Measurements from ENCODE around the gene TREM2. TPM values are rescaled to one million over a fixed set of nuclear protein-coding genes. Genes with fewer than 3 reads are reported as not detected.
"Not testable (repeated sequence)": the region's sequence is repeated elsewhere in the genome, so short reads cannot be mapped to it uniquely, and the experiment has no call there.

TREM2 gene
- polyA plus RNA-seq (2013, experiment 1 of 2; ENCODE audit: insufficient read length): not detected
- 0.17 TPM for polyA plus RNA-seq (2013, experiment 2 of 2; ENCODE audit: insufficient read length)

DNA sequence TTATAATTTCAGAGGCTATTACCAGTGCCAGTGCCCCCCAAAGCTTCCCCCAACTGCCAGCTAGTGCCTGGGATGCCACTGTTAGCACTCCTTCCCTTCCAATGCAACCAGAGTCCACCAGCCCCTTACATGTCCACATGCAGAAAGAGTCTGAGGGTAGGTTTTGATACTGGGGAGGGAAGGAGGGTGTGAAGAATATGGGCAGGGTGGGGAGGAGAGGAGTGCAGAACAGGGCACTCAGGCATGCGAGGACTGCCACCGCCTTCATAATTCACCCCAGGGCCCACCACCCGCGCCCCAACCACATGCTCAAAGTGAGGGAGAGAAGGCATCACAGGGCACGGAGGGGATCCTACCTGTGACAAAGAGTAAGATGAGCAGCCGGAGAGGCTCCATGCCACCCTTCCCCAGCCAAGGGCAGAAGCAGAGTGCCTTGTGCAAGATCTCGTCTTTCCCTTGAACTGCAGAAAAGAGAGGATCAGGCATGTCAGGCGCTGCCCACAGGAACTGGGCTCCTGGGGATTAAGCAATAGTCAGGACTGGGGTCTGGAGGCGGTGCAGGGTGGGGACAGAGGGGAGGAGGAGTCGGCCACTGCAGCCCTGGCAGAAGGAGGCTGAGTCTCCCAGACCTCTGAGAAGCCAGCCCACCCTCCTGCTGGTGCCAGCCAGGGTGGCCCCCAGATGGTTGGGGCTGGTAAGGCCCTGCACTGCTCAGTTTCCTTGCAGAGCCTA is at the start of gene TREM2:
Gene TREM2, minus strand, starts transcription at position 430 of the 732 bp plus-strand sequence. Its CDS starts 34 bp downstream, at position 396.
- no peak for DNase-seq

DNA sequence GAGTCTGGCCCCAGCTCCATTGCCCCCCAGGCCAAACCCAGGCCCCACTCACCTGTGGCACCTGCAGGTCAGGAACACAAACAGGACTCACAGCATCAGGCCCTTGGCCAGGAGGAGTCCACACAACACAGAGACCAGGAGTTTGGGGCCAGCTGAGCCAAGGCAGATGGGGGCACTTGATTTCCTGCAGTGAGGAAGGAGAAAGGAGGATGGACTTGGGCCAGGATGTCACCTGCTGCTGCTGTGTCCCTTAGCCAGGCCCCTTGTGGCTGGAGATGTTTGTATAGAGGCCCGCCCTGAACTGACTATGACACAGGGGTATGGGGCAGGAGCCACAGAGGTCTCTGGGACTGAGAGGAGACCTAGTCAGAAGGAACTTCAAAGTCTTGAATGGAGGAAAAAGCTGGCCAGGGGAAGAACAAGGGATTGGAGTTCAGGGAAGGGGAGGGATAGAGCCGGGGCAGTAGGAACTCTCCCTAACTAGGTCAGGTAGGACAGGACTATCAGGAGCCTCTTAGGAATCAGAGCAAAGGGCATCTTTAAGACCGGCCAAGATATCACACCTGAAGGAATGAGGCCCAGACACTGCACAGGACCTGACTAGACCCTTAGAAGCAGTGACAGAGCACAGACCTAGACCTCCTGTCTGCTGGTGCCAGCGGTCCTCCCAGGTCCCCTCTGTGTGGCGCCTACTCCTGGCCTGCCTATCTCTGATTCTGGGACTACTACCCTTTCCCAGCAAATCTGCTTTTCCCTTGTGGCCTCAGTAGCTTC is 46.8 kb upstream of the TREM2 start:
- DNase-seq: no peak

DNA sequence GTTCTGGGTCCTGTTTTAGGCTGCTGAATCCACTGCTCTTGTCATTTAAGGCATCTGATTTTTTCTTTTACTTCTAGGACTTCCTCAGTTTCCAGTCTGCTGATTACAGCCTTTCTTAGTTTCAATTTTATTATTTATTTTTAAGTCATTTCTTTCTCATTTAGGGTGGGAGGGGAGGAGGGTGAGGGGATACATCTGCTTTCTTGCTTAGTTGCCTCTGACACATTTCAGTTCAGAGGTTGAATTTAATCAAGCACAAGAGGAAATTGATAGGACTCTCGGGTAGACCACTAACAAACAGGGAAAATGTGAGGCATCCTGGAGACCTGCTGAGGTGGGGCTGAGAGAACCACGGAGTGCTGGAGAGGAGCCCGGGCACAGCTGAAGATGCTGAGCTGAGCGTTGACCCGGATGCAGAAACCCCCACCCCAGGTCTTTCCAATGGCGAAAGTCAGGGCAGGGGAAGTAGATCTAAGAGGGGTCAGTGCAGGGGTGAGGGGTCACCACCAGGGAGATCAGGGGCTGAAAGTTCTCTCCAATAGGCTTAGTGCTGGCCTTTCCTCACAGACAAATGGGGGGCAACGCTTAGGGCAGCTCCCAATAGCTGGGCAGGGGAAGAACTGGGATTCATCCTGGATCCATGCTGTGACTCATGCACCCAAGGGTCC is 45.7 kb upstream of the TREM2 start:
- no peak for DNase-seq

DNA sequence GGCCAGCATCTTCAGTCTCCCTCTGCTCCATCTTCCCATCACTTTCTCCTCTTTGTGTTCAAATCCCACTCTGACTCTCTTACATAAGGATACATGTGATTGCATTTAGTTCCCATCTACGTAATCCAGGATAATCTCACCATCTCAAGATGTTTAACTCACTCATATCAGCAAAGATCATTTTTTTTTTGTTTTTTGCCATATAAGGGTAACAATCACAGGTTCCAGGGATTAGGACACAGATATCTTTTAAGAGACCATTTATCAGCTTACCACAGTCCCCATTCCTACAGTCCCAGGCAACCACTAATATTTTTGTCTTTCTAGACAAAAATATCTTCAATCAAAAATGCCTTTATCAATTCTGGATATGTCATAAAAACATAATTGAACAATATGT is 41.2 kb upstream of the TREM2 start:
- DNase-seq: no peak

DNA sequence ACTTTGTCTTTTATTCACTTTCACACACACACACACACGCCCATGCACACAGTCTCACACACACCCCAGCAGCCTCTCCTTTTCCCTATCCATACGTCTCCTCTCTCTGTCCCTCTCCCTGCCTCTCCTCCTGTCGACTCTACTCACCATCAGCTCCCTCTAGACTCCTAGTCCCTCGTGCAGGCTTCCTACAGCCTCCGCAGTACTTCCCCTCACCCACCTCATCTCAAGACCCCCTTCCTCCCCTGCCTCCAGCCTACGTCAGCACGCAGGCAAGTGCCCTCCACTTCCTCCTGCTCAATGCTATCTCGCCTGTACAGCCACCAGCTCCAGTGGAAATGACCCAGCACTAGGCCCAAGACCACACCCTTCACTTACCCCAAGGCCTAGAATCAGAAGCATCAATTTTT is 38.9 kb upstream of the TREM2 start:
- DNase-seq: no peak

DNA sequence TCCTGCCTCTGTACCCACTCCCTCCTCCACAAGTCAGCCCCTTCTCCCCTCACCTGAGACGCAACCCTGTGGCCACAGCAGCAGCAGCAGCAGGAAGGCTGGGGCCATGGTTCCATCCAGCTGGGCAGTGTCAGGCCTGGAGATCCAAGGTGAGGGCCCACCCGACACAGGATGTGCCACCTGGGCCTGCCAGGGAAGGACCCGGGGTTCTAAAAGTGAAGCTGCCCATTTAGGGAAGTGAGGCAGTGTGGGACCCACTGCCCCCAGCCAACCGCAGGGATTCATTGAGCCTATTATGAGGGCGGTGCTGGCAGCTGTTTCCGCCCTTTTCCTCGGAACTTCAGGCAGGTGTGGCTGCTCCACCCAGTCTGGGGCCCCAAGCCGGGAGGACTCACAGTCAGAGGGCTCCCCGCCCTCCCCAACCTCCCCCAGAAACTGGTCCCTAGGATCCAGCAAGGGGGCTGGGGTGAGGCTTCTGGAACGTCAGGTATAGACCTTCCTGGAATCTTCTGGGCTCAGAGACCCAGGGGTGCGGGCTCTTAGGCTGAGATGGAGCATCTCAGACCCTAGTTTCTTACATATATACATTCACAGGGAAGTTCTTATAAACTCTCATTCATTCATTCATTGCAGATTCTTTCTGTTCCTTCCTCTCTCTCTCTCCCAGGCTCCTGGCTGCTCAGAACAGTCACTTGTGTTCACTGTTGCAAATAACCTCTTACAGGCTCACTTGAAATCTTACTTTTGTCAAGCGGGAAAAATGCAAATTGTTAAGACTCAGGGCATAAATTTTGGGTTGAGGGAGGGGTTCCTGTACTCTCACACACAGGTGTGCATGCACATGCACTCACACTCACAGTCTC is 38.2 kb upstream of the TREM2 start, which contains the start of gene TREML2:
Gene TREML2, minus strand, starts transcription at position 249 of the 863 bp plus-strand sequence. Its CDS starts 141 bp downstream, at position 108.
- no peak for DNase-seq

DNA sequence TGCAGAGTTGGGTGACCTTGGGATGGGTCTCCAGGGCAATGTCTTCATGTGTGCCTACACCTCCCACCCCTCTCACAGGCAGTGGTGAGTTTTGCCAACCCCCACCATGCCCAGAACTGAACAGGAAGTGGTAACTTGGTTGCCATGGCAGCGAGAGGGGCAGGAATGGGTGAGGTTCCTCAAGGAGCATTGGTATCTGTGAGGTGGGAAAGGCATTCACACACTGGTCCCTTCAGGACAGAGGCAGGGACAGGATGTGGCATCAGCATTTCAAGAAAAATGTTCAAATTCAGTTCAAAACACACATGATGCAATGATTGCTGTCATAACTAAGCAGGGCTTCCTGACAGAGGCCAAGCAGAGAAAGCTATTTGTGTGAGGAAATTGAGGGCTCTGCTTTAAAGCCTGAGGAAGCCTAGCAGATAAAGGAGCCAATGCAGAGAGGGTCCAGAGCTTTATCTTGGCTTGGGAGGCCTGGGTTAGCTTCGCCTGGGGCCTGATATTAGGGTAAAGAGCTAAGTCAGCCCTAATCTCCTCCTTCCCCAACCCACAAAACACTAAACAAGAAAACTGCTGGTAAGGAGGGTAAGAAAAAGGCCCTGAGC is 37.5 kb upstream of the TREM2 start:
- DNase-seq: peak; percentile 57

DNA sequence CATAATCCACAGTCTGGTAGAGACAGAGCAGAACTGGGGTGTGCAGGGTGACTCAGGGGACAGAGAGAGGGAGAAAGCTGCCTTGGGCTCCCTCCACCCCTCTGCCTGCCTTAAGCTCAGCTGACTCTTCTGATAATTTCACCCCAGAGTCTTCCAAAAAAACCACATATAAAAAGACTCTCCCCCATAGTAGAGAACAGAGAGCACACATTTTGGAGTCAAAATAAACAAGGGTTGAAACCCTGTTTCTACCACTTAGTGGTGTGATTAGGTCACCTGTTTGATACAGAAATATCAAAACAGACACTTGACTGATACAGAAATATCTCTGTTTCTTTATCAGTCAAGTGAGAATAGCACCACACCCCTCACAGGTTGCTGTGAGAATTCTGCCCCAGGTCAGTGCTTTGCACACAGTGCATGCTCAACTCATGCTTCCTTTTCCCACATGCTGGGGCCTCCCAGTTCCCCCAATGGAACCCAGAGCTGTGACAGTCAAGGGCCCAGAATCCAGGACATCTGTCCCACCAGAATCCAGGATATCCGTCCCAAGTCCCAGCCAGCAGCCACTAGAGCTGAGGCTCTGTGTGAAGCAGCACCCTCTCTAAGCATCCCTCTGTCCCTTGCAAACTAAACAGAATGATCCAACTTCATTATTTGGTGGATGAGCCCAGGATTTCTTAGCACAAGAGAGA is 36.8 kb upstream of the TREM2 start:
- no peak for DNase-seq

DNA sequence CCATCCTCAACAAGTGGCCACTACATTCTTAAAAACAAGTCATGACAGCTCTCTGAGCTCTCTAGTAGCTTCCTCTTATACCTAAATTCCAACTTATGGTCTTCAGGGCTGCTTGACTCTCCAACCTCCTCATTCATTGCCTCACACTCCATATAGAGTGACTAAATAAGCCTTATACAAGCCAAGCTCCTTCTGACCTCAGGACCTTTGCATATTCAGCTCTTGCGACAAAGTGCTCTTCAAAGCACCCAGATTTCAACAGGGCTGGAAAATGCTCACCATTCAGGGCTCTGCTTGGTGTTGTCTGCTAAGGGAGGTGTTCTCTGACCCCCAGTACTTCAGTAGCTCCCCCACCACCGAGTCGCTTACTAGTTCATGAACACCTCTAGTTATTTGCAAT is 34.3 kb upstream of the TREM2 start:
- DNase-seq: no peak

DNA sequence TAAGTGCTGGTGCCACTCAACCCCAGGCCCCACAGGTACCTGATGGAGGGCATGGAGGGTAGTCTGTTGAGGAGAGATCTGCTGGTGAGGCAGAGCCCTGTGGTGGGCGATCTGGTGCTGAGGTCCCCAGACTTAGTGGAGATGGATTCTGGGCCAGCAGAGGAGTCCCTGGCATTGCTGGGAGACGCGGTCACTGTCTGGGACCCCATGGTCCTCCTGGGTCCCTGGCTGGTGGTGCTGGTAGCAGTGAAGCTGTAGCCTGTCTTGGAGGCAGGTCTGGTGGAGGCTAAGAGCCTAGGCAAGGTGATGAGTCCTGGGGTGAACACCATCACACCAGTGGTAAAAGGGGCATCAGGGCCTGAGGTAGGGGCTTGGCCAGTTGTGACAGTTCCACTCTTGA is 31.5 kb upstream of the TREM2 start:
- no peak for DNase-seq

DNA sequence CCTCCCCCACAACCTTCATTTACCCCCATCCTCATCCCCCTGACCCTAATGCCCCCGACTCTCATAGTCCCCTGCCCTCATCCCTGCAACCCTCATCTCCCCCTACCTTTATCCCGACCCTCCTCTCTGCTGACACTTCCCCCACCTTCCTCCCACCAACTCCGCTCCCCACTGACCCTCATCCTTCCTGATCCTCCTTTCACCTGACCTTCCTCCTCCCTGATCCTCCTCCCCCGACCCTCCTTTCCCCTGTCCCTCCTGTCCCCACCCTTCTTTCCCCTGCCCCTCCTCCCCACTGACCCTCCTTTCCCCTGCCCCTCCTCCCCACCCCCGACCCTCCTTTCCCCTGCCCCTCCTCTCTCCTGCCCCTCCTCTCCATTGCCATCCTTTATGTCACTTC is 31.0 kb upstream of the TREM2 start:
- no peak for DNase-seq

DNA sequence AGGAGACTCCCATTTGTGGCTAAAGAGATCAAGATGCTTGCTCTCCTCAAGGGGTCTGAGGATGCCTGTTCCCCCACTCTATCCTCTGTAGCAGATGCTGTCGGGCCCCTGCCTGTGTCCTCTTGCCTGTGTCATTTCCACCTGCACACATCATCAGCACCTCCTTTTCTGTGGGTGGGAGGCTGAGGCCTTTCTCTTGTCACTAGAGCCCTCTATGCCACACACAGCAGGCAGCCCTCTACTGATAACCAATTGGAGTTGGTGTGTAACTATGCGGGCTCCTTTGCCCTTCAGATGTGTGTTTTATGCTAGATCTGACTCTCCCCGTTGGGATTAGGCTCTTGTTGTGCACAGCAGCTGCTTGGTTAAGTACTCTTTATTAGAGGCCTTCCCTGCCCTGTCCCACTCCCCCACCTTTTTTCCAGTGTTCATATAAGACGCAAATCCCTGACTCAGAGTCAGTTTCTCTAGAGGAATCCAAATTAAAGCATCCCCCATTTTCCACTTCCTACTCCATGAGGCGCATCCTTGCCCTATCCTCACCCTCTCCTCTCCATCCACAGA is 30.3 kb upstream of the TREM2 start:
- no peak for DNase-seq

DNA sequence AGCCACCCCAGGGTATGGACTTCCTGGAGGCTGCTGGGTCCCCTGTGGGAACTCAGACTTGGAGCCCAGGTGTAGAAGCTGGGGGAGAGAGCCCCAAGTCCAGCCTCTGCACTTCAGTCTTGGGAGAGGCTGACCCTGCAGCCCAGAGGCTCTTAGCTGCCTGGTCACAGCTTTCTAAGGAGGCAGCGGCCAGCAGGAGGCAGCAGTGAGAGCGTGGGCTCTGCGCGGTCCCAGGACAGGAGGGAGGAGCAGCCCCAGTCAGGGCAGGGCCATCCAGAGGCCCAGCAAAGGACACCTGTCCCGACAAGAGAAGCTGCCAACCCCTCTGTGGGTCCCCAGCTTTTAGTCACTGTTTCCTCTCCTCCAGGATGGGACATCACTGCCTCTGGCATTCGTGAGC is 28.7 kb upstream of the TREM2 start:
- no peak for DNase-seq

DNA sequence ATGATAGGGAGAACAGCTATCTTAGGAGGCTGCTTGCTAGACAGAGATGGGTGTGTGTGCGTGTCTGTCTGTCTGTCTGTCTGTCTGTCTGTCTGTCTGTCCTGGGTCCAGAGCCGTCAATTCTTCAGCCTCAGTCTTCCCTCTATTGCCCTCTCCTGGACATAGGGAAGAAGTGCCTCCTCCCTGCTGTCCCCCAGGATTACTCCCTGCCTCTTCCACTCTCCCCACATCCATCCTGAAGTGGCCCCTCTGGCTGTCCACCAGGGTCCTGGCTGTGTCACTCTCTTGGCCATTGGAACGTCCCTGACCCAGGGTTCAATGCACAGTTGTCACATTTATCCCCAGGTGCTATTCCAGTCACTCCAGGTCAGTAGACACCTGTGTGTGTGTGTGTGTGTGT is 27.9 kb upstream of the TREM2 start:
- DNase-seq: no peak

DNA sequence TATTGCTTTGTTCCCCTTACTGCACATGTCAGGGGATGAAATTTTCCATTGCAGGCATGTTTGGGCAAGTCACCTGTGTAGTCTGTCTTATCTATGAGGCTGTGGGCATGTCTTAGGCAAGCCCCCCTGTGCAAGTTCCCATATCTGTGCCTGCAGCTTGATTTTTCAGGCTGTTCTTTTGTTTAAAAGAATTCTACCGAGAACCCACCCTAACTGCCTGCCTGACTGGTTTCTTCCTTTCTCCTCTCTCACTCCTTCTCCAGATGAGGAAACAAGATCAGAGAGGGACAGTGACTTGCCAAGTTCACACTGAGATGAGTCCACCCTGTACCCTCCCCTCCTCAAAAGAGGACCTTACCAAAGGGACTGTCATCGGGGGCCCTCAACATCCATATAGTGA is 27.1 kb upstream of the TREM2 start:
- DNase-seq: no peak

DNA sequence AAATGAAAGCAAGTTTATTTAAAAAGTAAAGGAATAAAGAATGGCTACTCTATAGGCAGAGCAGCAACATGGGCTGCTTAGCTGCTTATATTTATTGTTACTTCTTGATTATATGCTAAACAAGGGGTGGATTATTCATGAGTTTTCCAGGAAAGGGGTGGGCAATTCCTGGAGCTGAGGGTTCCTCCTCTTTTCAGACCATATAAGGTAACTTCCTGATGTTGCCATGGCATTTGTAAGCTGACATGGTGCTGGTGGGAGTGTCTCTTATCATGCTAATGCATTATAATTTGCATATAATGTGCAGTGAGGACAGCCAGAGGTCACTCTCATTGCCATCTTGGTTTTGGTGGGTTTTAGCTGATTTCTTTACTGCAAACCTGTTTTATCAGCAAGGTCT is 26.1 kb upstream of the TREM2 start:
- not testable (repeated sequence) for DNase-seq

DNA sequence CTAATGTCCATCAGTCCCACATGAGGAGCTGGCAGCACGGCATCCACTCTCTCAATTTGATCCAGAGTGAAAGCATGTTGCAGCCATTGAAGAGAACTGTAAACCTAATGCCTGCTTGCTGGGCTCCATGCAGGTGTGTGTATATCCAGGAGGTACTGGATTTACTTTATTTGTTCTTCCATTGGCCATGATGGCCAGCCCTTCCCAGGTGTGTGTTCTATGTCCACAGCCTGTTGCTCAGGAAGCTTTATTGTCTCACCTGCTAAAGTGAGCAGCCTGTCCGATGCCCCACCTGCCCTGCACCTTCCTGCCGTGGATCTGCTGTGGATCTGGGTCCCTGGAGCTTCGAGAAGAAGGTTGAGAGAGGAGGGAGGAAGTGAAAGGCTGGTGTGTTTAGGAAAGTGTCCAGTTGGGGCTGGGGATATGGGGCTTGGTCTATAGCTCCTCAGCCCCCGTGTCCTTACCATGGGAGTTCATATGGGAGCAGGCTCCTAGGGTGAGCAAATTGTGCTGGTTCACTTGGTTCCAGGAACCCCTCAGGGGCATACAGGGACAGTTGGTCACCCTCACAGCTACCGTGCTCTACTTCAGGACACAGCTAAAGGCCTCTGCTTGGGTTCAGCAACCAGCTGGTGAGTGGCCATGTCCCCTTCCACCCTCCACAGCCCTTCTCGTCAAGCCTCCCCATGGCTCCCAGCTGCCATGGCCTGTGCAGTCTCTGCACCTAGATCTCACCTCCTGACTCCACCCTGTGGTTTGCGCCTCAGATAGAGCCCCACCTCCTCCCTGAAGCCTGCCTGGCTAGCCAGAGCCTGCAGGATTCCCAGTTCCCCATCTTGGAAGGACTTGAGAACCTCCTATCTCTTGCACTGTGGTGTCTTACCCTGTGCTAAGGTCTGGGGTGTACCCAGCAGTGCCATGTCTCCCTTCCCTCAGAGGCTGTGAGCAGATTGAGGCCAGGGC is 25.3 kb upstream of the TREM2 start:
- DNase-seq: no peak

DNA sequence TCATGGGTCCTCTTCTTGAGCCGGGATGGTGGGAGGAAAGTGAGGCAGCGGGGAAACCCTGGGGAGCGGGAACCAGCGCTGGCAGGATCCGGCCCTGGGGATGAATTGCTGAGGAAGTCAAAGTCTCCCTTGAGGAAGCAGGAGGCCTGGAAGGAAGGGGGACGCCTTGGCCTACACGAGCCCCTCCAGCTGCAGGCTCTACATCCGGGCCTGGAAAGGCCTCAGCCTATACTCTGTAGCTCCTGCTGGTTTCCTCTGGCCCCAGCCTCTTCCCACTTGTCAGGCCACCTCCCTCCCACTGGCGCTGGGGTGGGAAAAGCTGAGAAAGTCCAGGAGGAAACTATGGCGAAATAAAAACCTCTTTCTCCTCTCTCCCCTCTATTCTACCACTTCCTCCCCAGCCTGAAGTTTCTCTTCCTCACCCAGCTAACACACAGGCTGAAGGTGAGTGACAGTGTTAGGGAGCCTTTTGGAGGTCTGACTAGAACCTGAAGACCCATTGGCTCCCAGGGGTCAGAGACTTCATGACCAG is 23.2 kb upstream of the TREM2 start:
- DNase-seq: no peak

DNA sequence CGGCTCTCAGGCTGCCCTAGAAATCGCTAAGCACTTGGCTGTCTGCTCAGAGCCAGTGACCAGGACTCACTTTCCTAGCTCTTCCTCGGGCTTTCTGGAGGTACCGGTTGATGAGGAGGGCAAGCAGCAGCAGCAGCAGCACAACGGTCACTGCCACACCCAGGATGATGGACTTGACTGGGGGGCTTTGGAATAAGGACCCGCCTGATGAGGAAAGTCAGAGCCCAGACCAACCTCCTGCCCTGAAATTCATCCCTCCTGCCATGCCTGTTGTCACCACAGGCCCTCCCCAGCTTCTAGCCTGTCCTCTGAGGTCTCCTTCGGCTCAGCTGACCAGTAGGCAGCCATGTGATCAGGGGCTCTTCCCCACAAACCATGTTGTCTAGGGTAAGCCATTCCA is 21.8 kb upstream of the TREM2 start:
- DNase-seq: no peak

Measured in fibroblast of skin of scalp (primary cell).